WTC11 (cell line): ENCODE results near the gene ARMC7. TPM values are rescaled to one million over a fixed set of nuclear protein-coding genes. Genes with fewer than 3 reads are reported as not detected.

ENCODE experiments used
- ATAC-seq: fragments of 200-7000 bp; cut with Tn5 transposase; 2 replicates; pipeline ENCODE4 v1.10.0; 2021; ENCODE audit warnings: mild to moderate bottlenecking, moderate library complexity
- CTCF ChIA-PET: fragments of 300-600 bp; sonication (Branson Sonifier 250); formaldehyde crosslinking; loops from one replicate; lab custom pipeline; 2021; ENCODE audit warnings: antibody characterized with exemption; lab: Charles Lee
- POLR2A ChIA-PET: fragments of 350-600 bp; sonication (Branson Sonifier 250); formaldehyde crosslinking; loops from one replicate; lab custom pipeline; 2021; ENCODE audit warnings: antibody characterized with exemption; lab: Charles Lee
- DNase-seq: peaks from one replicate; pipeline ENCODE4 v3.0.0; 2021; ENCODE audit warnings: low spot score
- H3K27ac Mint-ChIP-seq: 2 replicates; pipeline ENCODE4 v1.8.0; 2021; ENCODE audit warnings: mixed read lengths
- H3K27me3 Mint-ChIP-seq: 2 replicates; pipeline ENCODE4 v1.8.0; 2021; ENCODE audit warnings: low read depth, mild to moderate bottlenecking, moderate library complexity, mixed read lengths
- H3K36me3 Mint-ChIP-seq: 2 replicates; pipeline ENCODE4 v1.8.0; 2021; ENCODE audit warnings: mixed read lengths
- H3K4me1 Mint-ChIP-seq: 2 replicates; pipeline ENCODE4 v1.8.0; 2022; ENCODE audit warnings: mixed read lengths
- H3K4me3 Mint-ChIP-seq: 2 replicates; pipeline ENCODE4 v1.8.0; 2021; ENCODE audit warnings: mild to moderate bottlenecking, moderate library complexity, mixed read lengths
- H3K9me3 Mint-ChIP-seq: 2 replicates; pipeline ENCODE4 v1.8.0; 2021; ENCODE audit warnings: mixed read lengths
- CREB1 ChIP-seq: sonication (generic); formaldehyde crosslinking; IDR thresholded peaks from 2 replicates; pipeline ENCODE4 v1.8.0; 2023; ENCODE audit warnings: mild to moderate bottlenecking, missing genetic modification reagents
- CREM ChIP-seq: sonication (generic); formaldehyde crosslinking; IDR thresholded peaks from 2 replicates; pipeline ENCODE4 v1.8.1; 2022; ENCODE audit warnings: mild to moderate bottlenecking, missing genetic modification reagents, moderate library complexity
- ESRRA ChIP-seq: sonication (generic); formaldehyde crosslinking; IDR thresholded peaks from 2 replicates; pipeline ENCODE4 v1.8.1; 2022; ENCODE audit warnings: mild to moderate bottlenecking, missing genetic modification reagents, borderline replicate concordance
- FOXP1 ChIP-seq: sonication (generic); formaldehyde crosslinking; IDR thresholded peaks from 2 replicates; pipeline ENCODE4 v1.8.0; 2022; ENCODE audit warnings: missing genetic modification reagents, mild to moderate bottlenecking, moderate library complexity, borderline replicate concordance
- KAT7 ChIP-seq: sonication (generic); formaldehyde crosslinking; IDR thresholded peaks from 2 replicates; pipeline ENCODE4 v1.8.1; 2023; ENCODE audit warnings: missing genetic modification reagents, mild to moderate bottlenecking, borderline replicate concordance
- MYBL2 ChIP-seq: sonication (generic); formaldehyde crosslinking; IDR thresholded peaks from 2 replicates; pipeline ENCODE4 v1.8.1; 2023; ENCODE audit warnings: mild to moderate bottlenecking, moderate library complexity, missing genetic modification reagents
- NR3C1 ChIP-seq: sonication (generic); formaldehyde crosslinking; conservative IDR thresholded peaks from 2 replicates; pipeline ENCODE4 v1.8.1; 2023; ENCODE audit warnings: low read depth, mild to moderate bottlenecking, missing genetic modification reagents
- OVOL2 ChIP-seq: fragments of 250-450 bp; sonication (Bioruptor Pico); IDR thresholded peaks from 2 replicates; pipeline ENCODE4 v1.9.0; 2021; ENCODE audit warnings: mild to moderate bottlenecking, borderline replicate concordance
- PRDM15 ChIP-seq: sonication (generic); formaldehyde crosslinking; IDR thresholded peaks from 2 replicates; pipeline ENCODE4 v1.8.0; 2022; ENCODE audit warnings: missing genetic modification reagents
- SOX15 ChIP-seq: fragments of 250-450 bp; sonication (Bioruptor Pico); IDR thresholded peaks from 2 replicates; pipeline ENCODE4 v1.9.0; 2021; ENCODE audit warnings: mild to moderate bottlenecking
- ZBTB43 ChIP-seq: sonication (generic); formaldehyde crosslinking; IDR thresholded peaks from 2 replicates; pipeline ENCODE4 v1.8.1; 2023; ENCODE audit warnings: mild to moderate bottlenecking, missing genetic modification reagents
- ZNF121 ChIP-seq: sonication (generic); formaldehyde crosslinking; IDR thresholded peaks from 2 replicates; pipeline ENCODE4 v1.8.0; 2023; ENCODE audit warnings: missing genetic modification reagents
- ZNF219 ChIP-seq: sonication (generic); formaldehyde crosslinking; IDR thresholded peaks from 2 replicates; pipeline ENCODE4 v1.8.0; 2023; ENCODE audit warnings: missing genetic modification reagents, mild to moderate bottlenecking, borderline replicate concordance
- ZNF425 ChIP-seq: fragments of 250-450 bp; sonication (Bioruptor Pico); conservative IDR thresholded peaks from 2 replicates; pipeline ENCODE4 v1.9.0; 2021; ENCODE audit warnings: mild to moderate bottlenecking
- ZNF671 ChIP-seq: fragments of 250-450 bp; sonication (Bioruptor Pico); IDR thresholded peaks from 2 replicates; pipeline ENCODE4 v1.8.0; 2021; ENCODE audit warnings: mild to moderate bottlenecking
- total RNA-seq: library from RNA; stranded (reverse); gene quantifications from 3 replicates; pipeline ENCODE4 v1.2.3, GENCODE V29; 2021
- TF ChIP-seq, protein P1 (sequence below): sonication (generic); formaldehyde crosslinking; IDR thresholded peaks from 2 replicates; pipeline ENCODE4 v1.8.0; 2022; ENCODE audit warnings: mild to moderate bottlenecking, missing genetic modification reagents
- TF ChIP-seq, protein P2 (sequence below): fragments of 250-450 bp; sonication (Bioruptor Pico); IDR thresholded peaks from 2 replicates; pipeline ENCODE4 v1.9.0; 2021; ENCODE audit warnings: mild to moderate bottlenecking, borderline replicate concordance

ARMC7 gene
- total RNA-seq, 1 experiment from 2014 or later: 13.2 TPM

DNA sequence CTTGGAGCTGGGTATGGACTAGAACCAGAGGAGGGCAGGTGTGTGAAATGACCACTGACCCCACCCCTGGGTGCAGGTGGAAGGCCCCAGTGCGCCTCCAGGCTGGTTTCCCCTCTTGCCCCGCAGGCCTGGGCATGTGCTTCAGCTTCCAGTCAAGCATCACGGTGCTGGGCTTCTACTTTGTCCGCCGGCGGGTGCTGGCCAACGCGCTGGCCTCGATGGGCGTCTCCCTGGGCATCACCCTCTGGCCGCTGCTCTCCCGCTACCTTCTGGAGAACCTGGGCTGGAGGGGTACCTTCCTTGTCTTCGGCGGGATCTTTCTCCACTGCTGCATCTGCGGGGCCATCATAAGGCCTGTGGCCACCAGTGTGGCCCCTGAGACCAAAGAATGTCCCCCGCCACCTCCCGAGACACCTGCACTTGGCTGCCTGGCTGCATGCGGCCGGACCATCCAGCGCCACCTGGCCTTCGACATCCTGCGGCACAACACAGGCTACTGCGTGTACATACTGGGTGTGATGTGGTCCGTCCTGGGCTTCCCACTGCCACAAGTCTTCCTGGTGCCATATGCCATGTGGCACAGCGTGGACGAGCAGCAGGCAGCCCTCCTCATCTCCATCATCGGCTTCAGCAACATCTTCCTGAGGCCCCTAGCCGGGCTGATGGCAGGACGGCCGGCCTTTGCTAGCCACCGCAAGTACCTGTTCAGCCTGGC is 9.7 kb upstream of the ARMC7 start (continued):
- no peak for TF ChIP-seq ESRRA (CRISPR knock-in tag)
- no peak for TF ChIP-seq CREM (CRISPR knock-in tag)
- TF ChIP-seq MYBL2 (CRISPR knock-in tag): no peak

DNA sequence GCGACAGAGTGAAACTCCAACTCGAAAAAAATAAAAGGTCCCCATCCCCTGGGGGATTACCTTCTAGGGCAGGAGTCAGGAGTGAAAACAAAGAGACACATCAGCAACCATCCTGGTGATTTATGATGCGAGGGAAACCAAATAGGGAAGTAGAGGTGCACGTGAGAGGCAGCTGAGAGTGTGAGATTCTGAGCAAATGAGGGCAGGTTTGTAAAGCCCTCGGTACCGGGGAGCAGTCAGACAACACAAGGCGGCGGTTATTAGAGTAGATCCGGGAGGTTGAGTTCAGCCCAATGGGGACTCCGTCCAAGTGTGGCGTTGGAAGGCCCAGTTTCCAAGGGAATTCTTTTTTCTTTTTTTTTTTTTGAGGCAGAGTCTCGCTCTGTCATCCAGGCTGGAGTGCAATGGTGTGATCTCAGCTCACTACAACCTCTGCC is 7.4 kb upstream of the ARMC7 start:
- TF ChIP-seq FOXP1: no peak
- TF ChIP-seq ZBTB43 (CRISPR knock-in tag): no peak
- no peak for TF ChIP-seq OVOL2 (CRISPR knock-in tag)
- TF ChIP-seq ZNF671 (CRISPR knock-in tag): no peak
- no peak for TF ChIP-seq CREB1
- TF ChIP-seq, protein P1, sequence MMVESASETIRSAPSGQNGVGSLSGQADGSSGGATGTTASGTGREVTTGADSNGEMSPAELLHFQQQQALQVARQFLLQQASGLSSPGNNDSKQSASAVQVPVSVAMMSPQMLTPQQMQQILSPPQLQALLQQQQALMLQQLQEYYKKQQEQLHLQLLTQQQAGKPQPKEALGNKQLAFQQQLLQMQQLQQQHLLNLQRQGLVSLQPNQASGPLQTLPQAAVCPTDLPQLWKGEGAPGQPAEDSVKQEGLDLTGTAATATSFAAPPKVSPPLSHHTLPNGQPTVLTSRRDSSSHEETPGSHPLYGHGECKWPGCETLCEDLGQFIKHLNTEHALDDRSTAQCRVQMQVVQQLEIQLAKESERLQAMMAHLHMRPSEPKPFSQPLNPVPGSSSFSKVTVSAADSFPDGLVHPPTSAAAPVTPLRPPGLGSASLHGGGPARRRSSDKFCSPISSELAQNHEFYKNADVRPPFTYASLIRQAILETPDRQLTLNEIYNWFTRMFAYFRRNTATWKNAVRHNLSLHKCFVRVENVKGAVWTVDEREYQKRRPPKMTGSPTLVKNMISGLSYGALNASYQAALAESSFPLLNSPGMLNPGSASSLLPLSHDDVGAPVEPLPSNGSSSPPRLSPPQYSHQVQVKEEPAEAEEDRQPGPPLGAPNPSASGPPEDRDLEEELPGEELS: no peak
- no peak for TF ChIP-seq ZNF425
- TF ChIP-seq SOX15: no peak
- no peak for TF ChIP-seq ZNF121 (CRISPR knock-in tag)
- no peak for TF ChIP-seq PRDM15 (CRISPR knock-in tag)
- TF ChIP-seq, protein P2, sequence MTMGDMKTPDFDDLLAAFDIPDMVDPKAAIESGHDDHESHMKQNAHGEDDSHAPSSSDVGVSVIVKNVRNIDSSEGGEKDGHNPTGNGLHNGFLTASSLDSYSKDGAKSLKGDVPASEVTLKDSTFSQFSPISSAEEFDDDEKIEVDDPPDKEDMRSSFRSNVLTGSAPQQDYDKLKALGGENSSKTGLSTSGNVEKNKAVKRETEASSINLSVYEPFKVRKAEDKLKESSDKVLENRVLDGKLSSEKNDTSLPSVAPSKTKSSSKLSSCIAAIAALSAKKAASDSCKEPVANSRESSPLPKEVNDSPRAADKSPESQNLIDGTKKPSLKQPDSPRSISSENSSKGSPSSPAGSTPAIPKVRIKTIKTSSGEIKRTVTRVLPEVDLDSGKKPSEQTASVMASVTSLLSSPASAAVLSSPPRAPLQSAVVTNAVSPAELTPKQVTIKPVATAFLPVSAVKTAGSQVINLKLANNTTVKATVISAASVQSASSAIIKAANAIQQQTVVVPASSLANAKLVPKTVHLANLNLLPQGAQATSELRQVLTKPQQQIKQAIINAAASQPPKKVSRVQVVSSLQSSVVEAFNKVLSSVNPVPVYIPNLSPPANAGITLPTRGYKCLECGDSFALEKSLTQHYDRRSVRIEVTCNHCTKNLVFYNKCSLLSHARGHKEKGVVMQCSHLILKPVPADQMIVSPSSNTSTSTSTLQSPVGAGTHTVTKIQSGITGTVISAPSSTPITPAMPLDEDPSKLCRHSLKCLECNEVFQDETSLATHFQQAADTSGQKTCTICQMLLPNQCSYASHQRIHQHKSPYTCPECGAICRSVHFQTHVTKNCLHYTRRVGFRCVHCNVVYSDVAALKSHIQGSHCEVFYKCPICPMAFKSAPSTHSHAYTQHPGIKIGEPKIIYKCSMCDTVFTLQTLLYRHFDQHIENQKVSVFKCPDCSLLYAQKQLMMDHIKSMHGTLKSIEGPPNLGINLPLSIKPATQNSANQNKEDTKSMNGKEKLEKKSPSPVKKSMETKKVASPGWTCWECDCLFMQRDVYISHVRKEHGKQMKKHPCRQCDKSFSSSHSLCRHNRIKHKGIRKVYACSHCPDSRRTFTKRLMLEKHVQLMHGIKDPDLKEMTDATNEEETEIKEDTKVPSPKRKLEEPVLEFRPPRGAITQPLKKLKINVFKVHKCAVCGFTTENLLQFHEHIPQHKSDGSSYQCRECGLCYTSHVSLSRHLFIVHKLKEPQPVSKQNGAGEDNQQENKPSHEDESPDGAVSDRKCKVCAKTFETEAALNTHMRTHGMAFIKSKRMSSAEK (CRISPR knock-in tag): no peak
- no peak for TF ChIP-seq NR3C1 (CRISPR knock-in tag)
- TF ChIP-seq KAT7 (CRISPR knock-in tag): no peak
- no peak for TF ChIP-seq ZNF219 (CRISPR knock-in tag)
- H3K4me1 Mint-ChIP-seq: peaks cover 16% of the 10 kb centered on the region
- H3K4me3 Mint-ChIP-seq: no peak overlapping the region
- ATAC-seq (0 out of 2 replicates have a peak, but pooled peaks have one; percentile 6), DNase-seq (no peak)
- CTCF ChIA-PET: interaction anchor here (0.7 to 2.2 kb wide), 2 partner anchors 11 to 138 kb away, joined by 4 to 10 read pairs; no protein-coding TSS in a partner anchor
- H3K27me3 Mint-ChIP-seq: no peaks in the 10 kb centered on the region
- POLR2A ChIA-PET: no interaction called here
- peaks cover 29% of the 10 kb centered on the region for H3K36me3 Mint-ChIP-seq
- H3K9me3 Mint-ChIP-seq: no peaks in the 10 kb centered on the region
- peak overlapping the region; percentile 47 for H3K27ac Mint-ChIP-seq
